H9 (cell line): ENCODE data around the gene SH3BGR. TPM values are rescaled to one million over a fixed set of nuclear protein-coding genes. Genes with fewer than 3 reads are reported as not detected.

Source experiments
- DNase-seq: peaks from one replicate; pipeline ENCODE4 v3.0.0-alpha.2; 2017
- H2AFZ ChIP-seq: one replicate; pipeline ENCODE4 v1.6.1; 2013; ENCODE audit warnings: mild to moderate bottlenecking, low read length, control low read depth, moderate library complexity
- H2AK5ac ChIP-seq: 2 replicates; pipeline ENCODE4 v1.6.1; 2013; ENCODE audit warnings: low read length, control low read depth, mixed read lengths; ENCODE audit not compliant: insufficient read length
- H2BK120ac ChIP-seq: one replicate; pipeline ENCODE4 v1.6.1; 2013; ENCODE audit warnings: low read depth, mild to moderate bottlenecking, low read length, control low read depth, inconsistent platforms; ENCODE audit not compliant: poor library complexity, severe bottlenecking
- H2BK12ac ChIP-seq: 2 replicates; pipeline ENCODE4 v1.6.1; 2013; ENCODE audit warnings: low read length, control low read depth, mixed read lengths, low read depth; ENCODE audit not compliant: insufficient read length
- H2BK15ac ChIP-seq: 2 replicates; pipeline ENCODE4 v1.6.1; 2013; ENCODE audit warnings: low read depth, low read length, control low read depth
- H2BK20ac ChIP-seq: one replicate; pipeline ENCODE4 v1.6.1; 2013; ENCODE audit warnings: low read depth, mild to moderate bottlenecking, low read length, control low read depth, inconsistent platforms; ENCODE audit not compliant: poor library complexity, severe bottlenecking
- H2BK5ac ChIP-seq: 2 replicates; pipeline ENCODE4 v1.6.1; 2013; ENCODE audit warnings: low read length, control low read depth, mixed read lengths; ENCODE audit not compliant: insufficient read length
- H3K14ac ChIP-seq: 2 replicates; pipeline ENCODE4 v1.6.1; 2013; ENCODE audit warnings: low read length, control low read depth; ENCODE audit not compliant: insufficient read depth
- H3K18ac ChIP-seq: 2 replicates; pipeline ENCODE4 v1.6.1; 2013; ENCODE audit warnings: low read depth, mild to moderate bottlenecking, mixed read lengths, low read length, control low read depth; ENCODE audit not compliant: insufficient read length
- H3K23ac ChIP-seq: 2 replicates; pipeline ENCODE4 v1.6.1; 2013; ENCODE audit warnings: low read length, control low read depth, mixed read lengths, low read depth; ENCODE audit not compliant: insufficient read length
- H3K23me2 ChIP-seq: 2 replicates; pipeline ENCODE4 v1.6.1; 2013; ENCODE audit warnings: low read depth, mild to moderate bottlenecking, mixed read lengths, low read length, control low read depth; ENCODE audit not compliant: insufficient read length, poor library complexity, severe bottlenecking
- H3K27ac ChIP-seq: 2 replicates; pipeline ENCODE4 v1.5.1; 2013; ENCODE audit warnings: low read length, control low read depth, mixed read lengths, low read depth; ENCODE audit not compliant: insufficient read length
- H3K27me3 ChIP-seq: 2 replicates; pipeline ENCODE4 v1.6.1; 2013; ENCODE audit warnings: low read length, control low read depth, inconsistent platforms; ENCODE audit not compliant: insufficient read depth
- H3K4ac ChIP-seq: 2 replicates; pipeline ENCODE4 v1.6.1; 2013; ENCODE audit warnings: low read depth, mild to moderate bottlenecking, control low read depth, inconsistent platforms, low read length, moderate library complexity
- H3K4me1 ChIP-seq: 2 replicates; pipeline ENCODE4 v1.6.1; 2013; ENCODE audit warnings: low read length, control low read depth, inconsistent platforms; ENCODE audit not compliant: insufficient read depth
- H3K4me2 ChIP-seq: 2 replicates; pipeline ENCODE4 v1.6.1; 2013; ENCODE audit warnings: low read length, control low read depth, mixed read lengths; ENCODE audit not compliant: insufficient read length, insufficient read depth
- H3K56ac ChIP-seq: 2 replicates; pipeline ENCODE4 v1.6.1; 2013; ENCODE audit warnings: low read depth, mild to moderate bottlenecking, mixed read lengths, low read length, control low read depth; ENCODE audit not compliant: insufficient read length
- H3K79me1 ChIP-seq: 2 replicates; pipeline ENCODE4 v1.6.1; 2013; ENCODE audit warnings: low read depth, mild to moderate bottlenecking, moderate library complexity, low read length, control low read depth, inconsistent platforms; ENCODE audit not compliant: insufficient read depth, poor library complexity, severe bottlenecking
- H3K79me2 ChIP-seq: 2 replicates; pipeline ENCODE4 v1.6.1; 2013; ENCODE audit warnings: low read length, control low read depth, inconsistent platforms; ENCODE audit not compliant: insufficient read depth
- H3K9ac ChIP-seq: 2 replicates; pipeline ENCODE4 v1.6.1; 2013; ENCODE audit warnings: low read length, control low read depth, mixed read lengths; ENCODE audit not compliant: insufficient read length; ENCODE audit errors: extremely low read depth
- H3K9me3 ChIP-seq: one replicate; pipeline ENCODE4 v1.6.1; 2013; ENCODE audit warnings: low read depth, low read length, inconsistent platforms; ENCODE audit not compliant: control insufficient read depth
- H3T11ph ChIP-seq: one replicate; pipeline ENCODE4 v1.6.1; 2013; ENCODE audit warnings: mild to moderate bottlenecking, low read length, control low read depth, inconsistent platforms
- H4K20me1 ChIP-seq: one replicate; pipeline ENCODE4 v1.6.1; 2013; ENCODE audit not compliant: control insufficient read depth, insufficient read length, insufficient read depth
- H4K5ac ChIP-seq: 2 replicates; pipeline ENCODE4 v1.6.1; 2013; ENCODE audit warnings: low read depth, mild to moderate bottlenecking, mixed read lengths, low read length, control low read depth; ENCODE audit not compliant: insufficient read length
- H4K8ac ChIP-seq: replicated peaks from 2 replicates; pipeline ENCODE4 v1.6.1; 2013; ENCODE audit warnings: low read length, control low read depth, mixed read lengths, low read depth; ENCODE audit not compliant: insufficient read length
- H4K91ac ChIP-seq: 2 replicates; pipeline ENCODE4 v1.6.1; 2013; ENCODE audit warnings: low read depth, mild to moderate bottlenecking, moderate library complexity, mixed read lengths, low read length, control low read depth; ENCODE audit not compliant: insufficient read length
- H3K27ac Mint-ChIP-seq, 3 experiments: 2 replicates in 2 of 3; 3 replicates in 1 of 3; pipeline ENCODE4 v1.8.0; 2020 to 2021; ENCODE audit warnings: mixed read lengths in 3 of 3, mild to moderate bottlenecking in 1 of 3, moderate library complexity in 1 of 3
- H3K27me3 Mint-ChIP-seq: 2 replicates; pipeline ENCODE4 v1.8.0; 2021; ENCODE audit warnings: low read depth, mild to moderate bottlenecking, moderate library complexity, mixed read lengths
- H3K36me3 Mint-ChIP-seq, 3 experiments: 2 replicates in 2 of 3; 3 replicates in 1 of 3; pipeline ENCODE4 v1.8.0; 2020 to 2021; ENCODE audit warnings: low read depth in 3 of 3, mixed read lengths in 3 of 3; ENCODE audit not compliant: insufficient read depth in 1 of 3
- H3K4me1 Mint-ChIP-seq, 2 experiments: 2 replicates each; pipeline ENCODE4 v1.8.0; 2020; ENCODE audit warnings: mixed read lengths in 2 of 2
- H3K4me3 Mint-ChIP-seq, 2 experiments: 2 replicates in 1 of 2; 3 replicates in 1 of 2; pipeline ENCODE4 v1.8.0; 2020 to 2021; ENCODE audit warnings: mild to moderate bottlenecking in 2 of 2, mixed read lengths in 2 of 2, moderate library complexity in 1 of 2
- H3K9me3 Mint-ChIP-seq, 2 experiments: 2 replicates in 1 of 2; 3 replicates in 1 of 2; pipeline ENCODE4 v1.8.0; 2020; ENCODE audit warnings: mild to moderate bottlenecking in 2 of 2, mixed read lengths in 2 of 2, moderate library complexity in 1 of 2
- CTCF ChIP-seq: fragments of 200-600 bp; sonication (generic); conservative IDR thresholded peaks from 3 replicates; pipeline ENCODE4 v1.8.0; 2021; ENCODE audit warnings: antibody characterized with exemption, mild to moderate bottlenecking
- WGBS: extraction: QIAGEN DNeasy Blood & Tissue Kit; methylation state at CpG from one replicate; pipeline ENCODE4 v1.1.7; 2013; ENCODE audit warnings: missing lambda C conversion rate, low lambda C conversion rate, mixed read lengths; ENCODE audit not compliant: insufficient read length; ENCODE audit errors: extremely low coverage; 5-methylcytosine and 5-hydroxymethylcytosine counted together
- total RNA-seq: library from RNA; stranded (reverse); gene quantifications from 2 replicates; pipeline ENCODE4 v1.2.1, GENCODE V29; 2021

Gene SH3BGR
- total RNA-seq, 1 experiment from 2014 or later = 2.9 TPM

GRCh38 chr21:39555911-39556590 is 104.3 kb downstream of the SH3BGR start:
- Histone ChIP-seq H2BK12ac (no peak overlapping the region), H4K91ac (no peak overlapping the region), H2BK120ac (no peak overlapping the region), H3K9me3 (peaks cover 17% of the 10 kb centered on the region), H3K4me2 (no peak overlapping the region), H2BK20ac (no peak overlapping the region), H2AK5ac (no peak overlapping the region), H3K9ac (no peak overlapping the region), H3K27me3 (no peaks in the 10 kb centered on the region), H4K20me1 (no peaks in the 10 kb centered on the region), H3K79me2 (no peaks in the 10 kb centered on the region), H4K8ac (no peak overlapping the region), H2BK15ac (no peak overlapping the region), H3K79me1 (no peaks in the 10 kb centered on the region), H3K14ac (no peak overlapping the region), H3K56ac (no peak overlapping the region), H3K23me2 (no peaks in the 10 kb centered on the region), H3K27ac (no peak overlapping the region), H3K18ac (no peak overlapping the region), H2AFZ (no peak overlapping the region), H2BK5ac (no peak overlapping the region), H3K4ac (no peak overlapping the region), H3T11ph (no peak overlapping the region), H3K23ac (no peak overlapping the region), H4K5ac (no peak overlapping the region), H3K4me1 (peaks cover 5% of the 10 kb centered on the region; the same call in 1 of the 2 replicates)
- peak; percentile 54 for DNase-seq
- peaks cover 18 to 26% (median 18%) of the 10 kb centered on the region in 3 experiments for H3K36me3 Mint-ChIP-seq
- no CpG with 5 or more reads among the region's 6 CpGs for WGBS
- TF ChIP-seq CTCF = no peak
- H3K4me1 Mint-ChIP-seq = peaks cover 17 to 19% of the 10 kb centered on the region in 2 experiments
- H3K27ac Mint-ChIP-seq = 0 out of 7 replicates have a peak overlapping the region, but pooled peaks of 1 of the 3 experiments have one; percentile 40
- peaks cover 8% of the 10 kb centered on the region for H3K27me3 Mint-ChIP-seq
- H3K4me3 Mint-ChIP-seq = no peak overlapping the region
- peaks cover 21 to 36% of the 10 kb centered on the region in 2 experiments for H3K9me3 Mint-ChIP-seq
